ENCODE results near the gene CALN1.

Gene CALN1

GRCh38 chr7:72321637-72322036 lies 90.5 kb downstream of the CALN1 start:
- H3K27me3 ChIP-seq (ENCODE audit: insufficient read depth, poor library complexity, severe bottlenecking), result no peaks in the 10 kb centered on the region
- no peaks in the 10 kb centered on the region for H3K9me3 ChIP-seq (ENCODE audit: severe bottlenecking)
- H3K4me1 ChIP-seq (ENCODE audit: insufficient read depth, poor library complexity, severe bottlenecking), result no peaks in the 10 kb centered on the region
- no peak overlapping the region for H3K4me3 ChIP-seq (ENCODE audit: severe bottlenecking)
- no peak for TF ChIP-seq CTCF (IDR thresholded peaks at IDR 0.05; ENCODE audit: poor library complexity, severe bottlenecking)
- DNase-seq (ENCODE audit: low spot score), result no peak
- no peak overlapping the region for H3K27ac ChIP-seq (ENCODE audit: poor library complexity, severe bottlenecking)
- H3K36me3 ChIP-seq (ENCODE audit: low read depth), result no peaks in the 10 kb centered on the region
- no peak for ATAC-seq (ENCODE audit: low read depth)

- H3K27me3 ChIP-seq (ENCODE audit: insufficient read depth, poor library complexity, severe bottlenecking), result no peaks in the 10 kb centered on the region
- no peak for TF ChIP-seq CTCF (IDR thresholded peaks at IDR 0.05; ENCODE audit: poor library complexity, severe bottlenecking)
- H3K4me1 ChIP-seq (ENCODE audit: insufficient read depth, poor library complexity, severe bottlenecking), result no peaks in the 10 kb centered on the region
Measured at GRCh38 chr7:72321081-72321480, 91.1 kb downstream of the CALN1 start.

GRCh38 chr7:72317341-72317740 lies 94.8 kb downstream of the CALN1 start:
- Histone ChIP-seq H3K4me1 (ENCODE audit: insufficient read depth, poor library complexity, severe bottlenecking) (no peaks in the 10 kb centered on the region), H3K9me3 (ENCODE audit: severe bottlenecking) (no peaks in the 10 kb centered on the region), H3K4me3 (ENCODE audit: severe bottlenecking) (no peak overlapping the region), H3K27me3 (ENCODE audit: insufficient read depth, poor library complexity, severe bottlenecking) (no peaks in the 10 kb centered on the region), H3K36me3 (ENCODE audit: low read depth) (no peaks in the 10 kb centered on the region), H3K27ac (ENCODE audit: poor library complexity, severe bottlenecking) (no peak overlapping the region)
- ATAC-seq (ENCODE audit: low read depth) (no peak), DNase-seq (ENCODE audit: low spot score) (no peak)
- no peak for TF ChIP-seq CTCF (IDR thresholded peaks at IDR 0.05; ENCODE audit: poor library complexity, severe bottlenecking)

More at GRCh38 chr7:72321081-72321480, 91.1 kb downstream of the CALN1 start:
- Histone ChIP-seq H3K36me3 (ENCODE audit: low read depth) (no peaks in the 10 kb centered on the region), H3K27ac (ENCODE audit: poor library complexity, severe bottlenecking) (no peak overlapping the region), H3K9me3 (ENCODE audit: severe bottlenecking) (no peaks in the 10 kb centered on the region), H3K4me3 (ENCODE audit: severe bottlenecking) (no peak overlapping the region)
- DNase-seq (ENCODE audit: low spot score) (no peak), ATAC-seq (ENCODE audit: low read depth) (peak; percentile 66)

GRCh38 chr7:72316148-72316547 lies 96.0 kb downstream of the CALN1 start:
- Histone ChIP-seq H3K4me3 (ENCODE audit: severe bottlenecking) (no peak overlapping the region), H3K27ac (ENCODE audit: poor library complexity, severe bottlenecking) (no peak overlapping the region), H3K4me1 (ENCODE audit: insufficient read depth, poor library complexity, severe bottlenecking) (no peaks in the 10 kb centered on the region), H3K9me3 (ENCODE audit: severe bottlenecking) (no peaks in the 10 kb centered on the region), H3K36me3 (ENCODE audit: low read depth) (no peaks in the 10 kb centered on the region), H3K27me3 (ENCODE audit: insufficient read depth, poor library complexity, severe bottlenecking) (no peaks in the 10 kb centered on the region)
- no peak for DNase-seq (ENCODE audit: low spot score)
- ATAC-seq (ENCODE audit: low read depth), result no peak
- TF ChIP-seq CTCF (IDR thresholded peaks at IDR 0.05; ENCODE audit: poor library complexity, severe bottlenecking), result no peak

GRCh38 chr7:72313906-72314305 lies 98.2 kb downstream of the CALN1 start:
- Histone ChIP-seq H3K27me3 (ENCODE audit: insufficient read depth, poor library complexity, severe bottlenecking) (no peaks in the 10 kb centered on the region), H3K9me3 (ENCODE audit: severe bottlenecking) (no peaks in the 10 kb centered on the region), H3K36me3 (ENCODE audit: low read depth) (no peaks in the 10 kb centered on the region), H3K4me3 (ENCODE audit: severe bottlenecking) (no peak overlapping the region), H3K27ac (ENCODE audit: poor library complexity, severe bottlenecking) (no peak overlapping the region), H3K4me1 (ENCODE audit: insufficient read depth, poor library complexity, severe bottlenecking) (no peaks in the 10 kb centered on the region)
- no peak for ATAC-seq (ENCODE audit: low read depth)
- DNase-seq (ENCODE audit: low spot score), result no peak
- TF ChIP-seq CTCF (IDR thresholded peaks at IDR 0.05; ENCODE audit: poor library complexity, severe bottlenecking), result no peak

Measured in RWPE2 (cell line).